ENCODE measurements around the gene SNX8. TPM values are rescaled to one million over a fixed set of nuclear protein-coding genes. Genes with fewer than 3 reads are reported as not detected.

The SNX8 gene
- total and polyA plus RNA-seq, 2 donors, result 13.2 to 17.4 TPM

- no peaks in the 10 kb centered on the region for H3K36me3 ChIP-seq (ENCODE audit: insufficient read depth)
- no peak for DNase-seq (ENCODE audit: extremely low spot score)
- WGBS, result 89% methylated on average over 8 of the region's 8 CpGs
These were observed 104.3 kb downstream of the SNX8 start for GRCh38 chr7:2209961-2210323.

GRCh38 chr7:2209146-2209960 is 104.9 kb downstream of the SNX8 start:
- DNase-seq (ENCODE audit: extremely low spot score), result no peak
- H3K36me3 ChIP-seq (ENCODE audit: insufficient read depth), result no peaks in the 10 kb centered on the region
- H3K4me1 ChIP-seq (ENCODE audit: insufficient read depth), result no peaks in the 10 kb centered on the region
- H3K27ac ChIP-seq (ENCODE audit: low read depth), result no peak overlapping the region
- 53% methylated on average over 21 of the region's 21 CpGs for WGBS
- no peak overlapping the region for H3K4me3 ChIP-seq (ENCODE audit: low read depth, low read length)

More at GRCh38 chr7:2209961-2210323, 104.3 kb downstream of the SNX8 start:
- Histone ChIP-seq H3K4me1 (ENCODE audit: insufficient read depth) (no peaks in the 10 kb centered on the region), H3K4me3 (ENCODE audit: low read depth, low read length) (no peak overlapping the region), H3K27ac (ENCODE audit: low read depth) (no peak overlapping the region)

GRCh38 chr7:2208712-2209111 is 105.5 kb downstream of the SNX8 start:
- Histone ChIP-seq H3K27ac (ENCODE audit: low read depth) (no peak overlapping the region), H3K4me1 (ENCODE audit: insufficient read depth) (no peaks in the 10 kb centered on the region), H3K36me3 (ENCODE audit: insufficient read depth) (no peaks in the 10 kb centered on the region), H3K4me3 (ENCODE audit: low read depth, low read length) (no peak overlapping the region)
- 91% methylated on average over 16 of the region's 16 CpGs for WGBS
- DNase-seq (ENCODE audit: extremely low spot score), result no peak

GRCh38 chr7:2205036-2205780 is 109.0 kb downstream of the SNX8 start:
- peaks cover 2% of the 10 kb centered on the region for H3K36me3 ChIP-seq (ENCODE audit: insufficient read depth)
- no peak overlapping the region for H3K4me3 ChIP-seq (ENCODE audit: low read depth, low read length)
- no peak for DNase-seq (ENCODE audit: extremely low spot score)
- no peak overlapping the region for H3K27ac ChIP-seq (ENCODE audit: low read depth)
- H3K4me1 ChIP-seq (ENCODE audit: insufficient read depth), result no peaks in the 10 kb centered on the region
- WGBS, result 84% methylated on average over 16 of the region's 16 CpGs

- WGBS, result 92% methylated on average over 11 of the region's 11 CpGs
- Histone ChIP-seq H3K4me3 (ENCODE audit: low read depth, low read length) (no peak overlapping the region), H3K4me1 (ENCODE audit: insufficient read depth) (no peaks in the 10 kb centered on the region), H3K36me3 (ENCODE audit: insufficient read depth) (peaks cover 3% of the 10 kb centered on the region), H3K27ac (ENCODE audit: low read depth) (no peak overlapping the region)
- DNase-seq (ENCODE audit: extremely low spot score), result no peak
These were observed 109.8 kb downstream of the SNX8 start for GRCh38 chr7:2204446-2204845.

- DNase-seq (ENCODE audit: extremely low spot score), result no peak
- Histone ChIP-seq H3K36me3 (ENCODE audit: insufficient read depth) (peaks cover 3% of the 10 kb centered on the region), H3K4me1 (ENCODE audit: insufficient read depth) (no peaks in the 10 kb centered on the region), H3K27ac (ENCODE audit: low read depth) (no peak overlapping the region), H3K4me3 (ENCODE audit: low read depth, low read length) (no peak overlapping the region)
- WGBS, result 59% methylated on average over 13 of the region's 13 CpGs
These were observed 110.4 kb downstream of the SNX8 start for GRCh38 chr7:2203766-2204300.

GRCh38 chr7:2202901-2203765 is 111.1 kb downstream of the SNX8 start:
- 81% methylated on average over 20 of the region's 20 CpGs for WGBS
- no peak overlapping the region for H3K27ac ChIP-seq (ENCODE audit: low read depth)
- no peak overlapping the region for H3K4me3 ChIP-seq (ENCODE audit: low read depth, low read length)
- H3K4me1 ChIP-seq (ENCODE audit: insufficient read depth), result no peaks in the 10 kb centered on the region
- peak; percentile 48 for DNase-seq (ENCODE audit: extremely low spot score)
- peaks cover 3% of the 10 kb centered on the region for H3K36me3 ChIP-seq (ENCODE audit: insufficient read depth)

- WGBS, result 90% methylated on average over 14 of the region's 14 CpGs
- Histone ChIP-seq H3K4me3 (ENCODE audit: low read depth, low read length) (no peak overlapping the region), H3K36me3 (ENCODE audit: insufficient read depth) (peaks cover 3% of the 10 kb centered on the region), H3K4me1 (ENCODE audit: insufficient read depth) (no peaks in the 10 kb centered on the region), H3K27ac (ENCODE audit: low read depth) (no peak overlapping the region)
- DNase-seq (ENCODE audit: extremely low spot score), result no peak
These were observed 111.9 kb downstream of the SNX8 start for GRCh38 chr7:2202361-2202761.

Other genes with a start within 250 kb of the SNX8 start
- gene MAD1L1, start 81.5 kb downstream of the SNX8 start, total RNA-seq, result 23.1 TPM
- 27.4 TPM for gene MAD1L1, start 81.5 kb downstream of the SNX8 start, polyA plus RNA-seq
- 10.3 TPM for gene MRM2, start 72.2 kb downstream of the SNX8 start, total RNA-seq
- 22.6 TPM for gene MRM2, start 72.2 kb downstream of the SNX8 start, polyA plus RNA-seq
- 11.4 TPM for gene NUDT1, start 72.2 kb downstream of the SNX8 start, total RNA-seq
- 33.0 TPM for gene NUDT1, start 72.2 kb downstream of the SNX8 start, polyA plus RNA-seq
- 85.8 TPM for gene EIF3B, start 40.4 kb upstream of the SNX8 start, total RNA-seq
- 97.7 TPM for gene EIF3B, start 40.4 kb upstream of the SNX8 start, polyA plus RNA-seq
- 3.6 TPM for gene CHST12, start 89.2 kb upstream of the SNX8 start, total RNA-seq
- gene CHST12, start 89.2 kb upstream of the SNX8 start, polyA plus RNA-seq, result 29.6 TPM
- not detected for gene GRIFIN, start 162.0 kb upstream of the SNX8 start, total RNA-seq
- gene GRIFIN, start 162.0 kb upstream of the SNX8 start, polyA plus RNA-seq, result not detected
- gene LFNG, start 205.3 kb upstream of the SNX8 start, total RNA-seq, result 16.8 TPM
- 10.7 TPM for gene LFNG, start 205.3 kb upstream of the SNX8 start, polyA plus RNA-seq
- gene BRAT1, start 241.1 kb upstream of the SNX8 start, total RNA-seq, result 18.2 TPM
- gene BRAT1, start 241.1 kb upstream of the SNX8 start, polyA plus RNA-seq, result 30.9 TPM
- gene IQCE, start 244.5 kb upstream of the SNX8 start, total RNA-seq, result 9.3 TPM
- gene IQCE, start 244.5 kb upstream of the SNX8 start, polyA plus RNA-seq, result 8.9 TPM